Measurements from ENCODE around the gene FAM184B. TPM values are rescaled to one million over a fixed set of nuclear protein-coding genes. Genes with fewer than 3 reads are reported as not detected.

Gene FAM184B
- polyA plus RNA-seq, 1 donor from 2014 or later = 0.10 TPM

- Histone ChIP-seq H3K27ac (ENCODE audit: low read length) (no peak overlapping the region), H3K27me3 (ENCODE audit: insufficient read depth, low read depth, low read length) (no peaks in the 10 kb centered on the region), H3F3A (ENCODE audit: insufficient read depth, low read length, poor library complexity, severe bottlenecking) (no peaks in the 10 kb centered on the region), H3K36me3 (ENCODE audit: insufficient read depth, low read length) (no peaks in the 10 kb centered on the region), H3K4me2 (ENCODE audit: low read length) (no peak overlapping the region), H3K4me3 (ENCODE audit: low read length) (no peak overlapping the region), H3K9me2 (ENCODE audit: insufficient read depth, low read length) (no peaks in the 10 kb centered on the region), H3K9ac (ENCODE audit: low read length) (no peak overlapping the region), H4K20me1 (ENCODE audit: insufficient read depth) (no peaks in the 10 kb centered on the region), H3K9me3 (ENCODE audit: low read length) (no peaks in the 10 kb centered on the region), H2AFZ (ENCODE audit: low read depth, low read length) (no peak overlapping the region), H3K79me2 (replicated peaks; ENCODE audit: insufficient read depth, low read length) (no peaks in the 10 kb centered on the region)
- TF ChIP-seq CTCF (IDR thresholded peaks at IDR 0.05; ENCODE audit: poor library complexity, severe bottlenecking) (no peak), TAF1 (IDR thresholded peaks at IDR 0.05; ENCODE audit: low read depth) (no peak), RAD21 (conservative IDR thresholded peaks at IDR 0.05) (no peak), POLR2AphosphoS5 (IDR thresholded peaks at IDR 0.05) (no peak), MXI1 (conservative IDR thresholded peaks at IDR 0.05; ENCODE audit: poor library complexity, severe bottlenecking) (no peak), EP300 (conservative IDR thresholded peaks at IDR 0.05; ENCODE audit: poor library complexity, severe bottlenecking) (no peak), SMC3 (conservative IDR thresholded peaks at IDR 0.05; ENCODE audit: poor library complexity) (no peak), REST (IDR thresholded peaks at IDR 0.05; ENCODE audit: borderline replicate concordance) (no peak), EZH2 (IDR thresholded peaks at IDR 0.05; ENCODE audit: borderline replicate concordance, insufficient read depth, low read length, poor library complexity, severe bottlenecking) (no peak)
These were observed 65.9 kb downstream of the FAM184B start for GRCh38 chr4:17715511-17715910.

GRCh38 chr4:17713779-17714178 lies 67.6 kb downstream of the FAM184B start:
- Histone ChIP-seq H3K79me2 (replicated peaks; ENCODE audit: insufficient read depth, low read length) (no peaks in the 10 kb centered on the region), H3K4me3 (ENCODE audit: low read length) (no peak overlapping the region), H2AFZ (ENCODE audit: low read depth, low read length) (no peak overlapping the region), H3F3A (ENCODE audit: insufficient read depth, low read length, poor library complexity, severe bottlenecking) (no peaks in the 10 kb centered on the region), H3K27ac (ENCODE audit: low read length) (no peak overlapping the region), H4K20me1 (ENCODE audit: insufficient read depth) (no peaks in the 10 kb centered on the region), H3K4me2 (ENCODE audit: low read length) (no peak overlapping the region), H3K36me3 (ENCODE audit: insufficient read depth, low read length) (no peaks in the 10 kb centered on the region), H3K9me2 (ENCODE audit: insufficient read depth, low read length) (no peaks in the 10 kb centered on the region), H3K9me3 (ENCODE audit: low read length) (no peaks in the 10 kb centered on the region), H3K27me3 (ENCODE audit: insufficient read depth, low read depth, low read length) (no peaks in the 10 kb centered on the region), H3K9ac (ENCODE audit: low read length) (no peak overlapping the region)
- TF ChIP-seq RAD21 (conservative IDR thresholded peaks at IDR 0.05) = no peak

GRCh38 chr4:17712166-17712565 lies 69.3 kb downstream of the FAM184B start:
- Histone ChIP-seq H3K36me3 (ENCODE audit: insufficient read depth, low read length) (no peaks in the 10 kb centered on the region), H4K20me1 (ENCODE audit: insufficient read depth) (no peaks in the 10 kb centered on the region), H3K9me2 (ENCODE audit: insufficient read depth, low read length) (no peaks in the 10 kb centered on the region), H3K9me3 (ENCODE audit: low read length) (no peaks in the 10 kb centered on the region), H3K4me3 (ENCODE audit: low read length) (no peak overlapping the region), H3F3A (ENCODE audit: insufficient read depth, low read length, poor library complexity, severe bottlenecking) (no peaks in the 10 kb centered on the region), H3K79me2 (replicated peaks; ENCODE audit: insufficient read depth, low read length) (no peaks in the 10 kb centered on the region), H3K27ac (ENCODE audit: low read length) (no peak overlapping the region), H3K9ac (ENCODE audit: low read length) (no peak overlapping the region), H3K27me3 (ENCODE audit: insufficient read depth, low read depth, low read length) (no peaks in the 10 kb centered on the region), H3K4me2 (ENCODE audit: low read length) (no peak overlapping the region), H2AFZ (ENCODE audit: low read depth, low read length) (no peak overlapping the region)
- TF ChIP-seq POLR2AphosphoS5 (IDR thresholded peaks at IDR 0.05) = no peak
- TF ChIP-seq TAF1 (IDR thresholded peaks at IDR 0.05; ENCODE audit: low read depth) = no peak
- TF ChIP-seq SMC3 (conservative IDR thresholded peaks at IDR 0.05; ENCODE audit: poor library complexity) = no peak
- TF ChIP-seq EP300 (conservative IDR thresholded peaks at IDR 0.05; ENCODE audit: poor library complexity, severe bottlenecking) = no peak
- TF ChIP-seq MXI1 (conservative IDR thresholded peaks at IDR 0.05; ENCODE audit: poor library complexity, severe bottlenecking) = no peak
- no peak for TF ChIP-seq CTCF (IDR thresholded peaks at IDR 0.05; ENCODE audit: poor library complexity, severe bottlenecking)
- no peak for TF ChIP-seq RAD21 (conservative IDR thresholded peaks at IDR 0.05)
- TF ChIP-seq EZH2 (IDR thresholded peaks at IDR 0.05; ENCODE audit: borderline replicate concordance, insufficient read depth, low read length, poor library complexity, severe bottlenecking) = no peak
- TF ChIP-seq REST (IDR thresholded peaks at IDR 0.05; ENCODE audit: borderline replicate concordance) = no peak

Measured in neural cell (in vitro differentiated cells).